ENCODE results near the gene FGG. TPM values are rescaled to one million over a fixed set of nuclear protein-coding genes. Genes with fewer than 3 reads are reported as not detected.
A peak's percentile ranks its signal among the peaks of the same experiment; 100 is the strongest.

FGG gene
- total and polyA plus RNA-seq, 2 of the 13 experiments (the other 11 are each of a cell fraction or from before 2014, with no cell fraction given) = 1,037 to 2,423 TPM

DNA sequence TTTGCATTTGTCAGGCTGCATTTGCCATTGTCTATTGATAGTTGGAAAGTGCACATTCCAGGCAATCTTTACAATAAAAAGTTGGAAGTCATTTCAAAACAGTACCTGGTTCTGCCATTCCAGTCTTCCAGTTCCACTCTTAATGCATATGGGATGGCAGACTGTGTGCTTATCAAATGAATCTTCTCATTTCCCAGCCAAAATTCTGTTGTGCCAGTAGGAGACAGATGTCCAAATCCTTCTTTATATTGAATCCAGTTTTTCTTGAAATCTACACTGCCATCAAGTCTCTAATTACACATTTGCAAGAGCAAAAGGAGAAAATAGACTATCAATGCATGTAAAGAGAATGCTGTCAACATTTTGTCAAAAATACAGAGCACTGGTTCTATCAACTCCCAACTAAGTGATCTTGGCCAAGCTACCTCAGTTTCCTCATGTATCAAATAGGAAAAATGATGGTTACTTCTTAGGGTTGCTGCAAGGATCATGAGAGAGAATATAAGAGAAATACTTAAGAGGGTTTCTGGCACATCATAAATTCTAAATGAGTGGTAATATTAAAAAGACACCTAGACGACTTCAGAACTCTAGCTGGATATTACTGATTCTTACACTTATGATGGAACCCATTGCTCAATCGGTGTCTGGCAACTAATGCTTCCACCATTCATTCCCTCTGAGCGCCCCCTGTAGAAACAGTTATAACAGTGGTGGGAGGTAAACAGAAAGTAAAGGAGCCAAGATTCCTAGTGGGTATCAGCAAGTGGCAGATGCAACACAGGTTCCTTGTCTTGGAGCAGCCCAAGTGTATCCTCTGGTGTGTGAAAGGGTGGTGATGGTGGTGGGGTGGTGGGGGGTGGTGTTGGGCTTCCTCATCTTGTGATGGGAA, 3.8 kb downstream of the FGG start (continued):
- TF ChIP-seq USF2 (IDR thresholded peaks at IDR 0.05; ENCODE audit: low read depth, low read length) (no peak), USF2 (CRISPR knock-in tag; IDR thresholded peaks at IDR 0.05; ENCODE audit: borderline replicate concordance) (no peak), CHCHD3 (CRISPR knock-in tag; IDR thresholded peaks at IDR 0.05) (no peak), ATF7-NPFF (CRISPR knock-in tag; IDR thresholded peaks at IDR 0.05; ENCODE audit: low read depth) (0 out of 2 replicates have a peak, but pooled peaks have one; percentile 29), NR2F2 (IDR thresholded peaks at IDR 0.05; ENCODE audit: borderline replicate concordance, low read depth) (no peak), TFAP4 (IDR thresholded peaks at IDR 0.05; ENCODE audit: borderline replicate concordance, low read depth) (no peak), TSC22D2 (CRISPR knock-in tag; IDR thresholded peaks at IDR 0.05; ENCODE audit: borderline replicate concordance) (no peak), ZNF264 (CRISPR knock-in tag; IDR thresholded peaks at IDR 0.05) (no peak), POLR2AphosphoS2 (IDR thresholded peaks at IDR 0.05; ENCODE audit: low read depth, low read length) (peak; percentile 71; the same call in 1 of the 2 replicates), SOX13 (IDR thresholded peaks at IDR 0.05) (no peak), SOX13 (CRISPR knock-in tag; conservative IDR thresholded peaks at IDR 0.05 in 1 of 2, IDR thresholded peaks at IDR 0.05 in 1 of 2) (peak in 1 of 2 experiments; percentile 11; a peak in 1 of 4 replicates)
- TF ChIP-seq, protein P1, sequence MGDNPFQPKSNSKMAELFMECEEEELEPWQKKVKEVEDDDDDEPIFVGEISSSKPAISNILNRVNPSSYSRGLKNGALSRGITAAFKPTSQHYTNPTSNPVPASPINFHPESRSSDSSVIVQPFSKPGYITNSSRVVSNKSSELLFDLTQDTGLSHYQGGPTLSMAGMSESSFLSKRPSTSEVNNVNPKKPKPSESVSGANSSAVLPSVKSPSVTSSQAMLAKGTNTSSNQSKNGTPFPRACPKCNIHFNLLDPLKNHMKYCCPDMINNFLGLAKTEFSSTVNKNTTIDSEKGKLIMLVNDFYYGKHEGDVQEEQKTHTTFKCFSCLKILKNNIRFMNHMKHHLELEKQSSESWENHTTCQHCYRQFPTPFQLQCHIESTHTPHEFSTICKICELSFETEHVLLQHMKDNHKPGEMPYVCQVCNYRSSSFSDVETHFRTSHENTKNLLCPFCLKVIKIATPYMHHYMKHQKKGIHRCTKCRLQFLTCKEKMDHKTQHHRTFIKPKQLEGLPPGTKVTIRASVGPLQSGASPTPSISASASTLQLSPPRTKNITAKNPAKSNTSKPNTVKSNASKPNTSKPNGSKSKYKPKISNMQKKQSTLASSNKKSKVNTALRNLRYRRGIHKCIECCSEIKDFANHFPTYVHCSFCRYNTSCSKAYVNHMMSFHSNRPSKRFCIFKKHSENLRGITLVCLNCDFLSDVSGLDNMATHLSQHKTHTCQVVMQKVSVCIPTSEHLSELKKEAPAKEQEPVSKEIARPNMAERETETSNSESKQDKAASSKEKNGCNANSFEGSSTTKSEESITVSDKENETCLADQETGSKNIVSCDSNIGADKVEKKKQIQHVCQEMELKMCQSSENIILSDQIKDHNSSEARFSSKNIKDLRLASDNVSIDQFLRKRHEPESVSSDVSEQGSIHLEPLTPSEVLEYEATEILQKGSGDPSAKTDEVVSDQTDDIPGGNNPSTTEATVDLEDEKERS (CRISPR knock-in tag; IDR thresholded peaks at IDR 0.05) = no peak
- TF ChIP-seq, protein P2, sequence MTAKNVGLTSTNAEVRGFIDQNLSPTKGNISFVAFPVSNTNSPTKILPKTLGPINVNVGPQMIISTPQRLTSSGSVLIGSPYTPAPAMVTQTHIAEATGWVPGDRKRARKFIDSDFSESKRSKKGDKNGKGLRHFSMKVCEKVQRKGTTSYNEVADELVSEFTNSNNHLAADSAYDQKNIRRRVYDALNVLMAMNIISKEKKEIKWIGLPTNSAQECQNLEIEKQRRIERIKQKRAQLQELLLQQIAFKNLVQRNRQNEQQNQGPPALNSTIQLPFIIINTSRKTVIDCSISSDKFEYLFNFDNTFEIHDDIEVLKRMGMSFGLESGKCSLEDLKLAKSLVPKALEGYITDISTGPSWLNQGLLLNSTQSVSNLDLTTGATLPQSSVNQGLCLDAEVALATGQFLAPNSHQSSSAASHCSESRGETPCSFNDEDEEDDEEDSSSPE (CRISPR knock-in tag; IDR thresholded peaks at IDR 0.05) = 0 out of 2 replicates have a peak, but pooled peaks have one; percentile 7

Measured in HepG2 (cell line).